GM10248 (cell line): ENCODE data around the gene UVRAG.

Experiments
- CTCF ChIA-PET: fragments of 300-600 bp; sonication (Branson Sonifier 250); formaldehyde crosslinking; extraction: SDS; loops from one replicate; lab custom pipeline; 2021; ENCODE audit warnings: antibody characterized with exemption; lab: Yijun Ruan, JAX
- POLR2A ChIA-PET: fragments of 350-650 bp; sonication (Branson Sonifier 250); formaldehyde crosslinking; extraction: SDS; loops from one replicate; lab custom pipeline; 2020; ENCODE audit warnings: antibody characterized with exemption; lab: Yijun Ruan, JAX
- DNase-seq: peaks from one replicate; pipeline ENCODE4 v3.0.0; 2012; ENCODE audit errors: extremely low spot score
- TF ChIP-seq, protein P1 (sequence below): IDR thresholded peaks from 2 replicates; pipeline ENCODE4 v1.5.1; 2012; ENCODE audit warnings: mild to moderate bottlenecking, low read depth; ENCODE audit errors: extremely low read depth, missing control alignments, control extremely low read depth

The UVRAG gene

GRCh38 chr11:75781831-75782230 is 33.2 kb upstream of the UVRAG start:
- DNase-seq = no peak
- CTCF ChIA-PET = interaction anchor here (1.8 to 2.0 kb wide), 2 partner anchors 10 to 21 kb away, joined by 8 read pairs; no protein-coding TSS in a partner anchor
- POLR2A ChIA-PET = no interaction called here
- TF ChIP-seq, protein P1, sequence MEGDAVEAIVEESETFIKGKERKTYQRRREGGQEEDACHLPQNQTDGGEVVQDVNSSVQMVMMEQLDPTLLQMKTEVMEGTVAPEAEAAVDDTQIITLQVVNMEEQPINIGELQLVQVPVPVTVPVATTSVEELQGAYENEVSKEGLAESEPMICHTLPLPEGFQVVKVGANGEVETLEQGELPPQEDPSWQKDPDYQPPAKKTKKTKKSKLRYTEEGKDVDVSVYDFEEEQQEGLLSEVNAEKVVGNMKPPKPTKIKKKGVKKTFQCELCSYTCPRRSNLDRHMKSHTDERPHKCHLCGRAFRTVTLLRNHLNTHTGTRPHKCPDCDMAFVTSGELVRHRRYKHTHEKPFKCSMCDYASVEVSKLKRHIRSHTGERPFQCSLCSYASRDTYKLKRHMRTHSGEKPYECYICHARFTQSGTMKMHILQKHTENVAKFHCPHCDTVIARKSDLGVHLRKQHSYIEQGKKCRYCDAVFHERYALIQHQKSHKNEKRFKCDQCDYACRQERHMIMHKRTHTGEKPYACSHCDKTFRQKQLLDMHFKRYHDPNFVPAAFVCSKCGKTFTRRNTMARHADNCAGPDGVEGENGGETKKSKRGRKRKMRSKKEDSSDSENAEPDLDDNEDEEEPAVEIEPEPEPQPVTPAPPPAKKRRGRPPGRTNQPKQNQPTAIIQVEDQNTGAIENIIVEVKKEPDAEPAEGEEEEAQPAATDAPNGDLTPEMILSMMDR = no peak

GRCh38 chr11:75782540-75783263 is 32.3 kb upstream of the UVRAG start:
- CTCF ChIA-PET = interaction anchor here (1.4 to 2.0 kb wide), 2 partner anchors 9 to 20 kb away, joined by 3 to 8 read pairs; no protein-coding TSS in a partner anchor
- POLR2A ChIA-PET = no interaction called here
- DNase-seq = no peak
- TF ChIP-seq, protein P1 = no peak

- POLR2A ChIA-PET = no interaction called here
- CTCF ChIA-PET = interaction anchor here (0.7 to 1.4 kb wide), 2 partner anchors 19 to 369 kb away, joined by 3 read pairs; no protein-coding TSS in a partner anchor
Observed at GRCh38 chr11:75783416-75784084, 31.5 kb upstream of the UVRAG start.

DNA sequence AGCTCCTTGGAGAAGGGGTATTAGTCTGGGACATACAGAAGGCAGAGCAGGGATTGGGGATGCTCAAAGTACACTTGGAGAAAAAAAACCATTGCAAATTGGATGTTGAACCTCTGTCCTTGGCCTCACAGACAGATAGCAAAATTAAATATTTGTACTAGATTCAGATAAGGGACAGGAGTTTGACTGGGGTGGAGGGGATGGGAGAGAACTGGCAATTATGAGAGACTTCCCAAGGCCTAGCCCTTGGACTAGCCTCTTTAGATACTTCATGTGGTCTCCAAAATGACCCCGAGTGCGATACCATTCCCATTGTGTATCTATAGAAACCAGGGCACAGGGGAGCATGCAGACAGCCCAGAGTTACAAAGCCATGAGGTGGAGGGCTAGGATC is 30.9 kb upstream of the UVRAG start:
- ChIA-PET CTCF (interaction anchor here (1.4 kb wide), 1 partner anchor 18 kb away, joined by 3 read pairs; no protein-coding TSS in a partner anchor), POLR2A (no interaction called here)
- TF ChIP-seq, protein P1 = no peak
- DNase-seq = no peak

More at GRCh38 chr11:75783416-75784084, 31.5 kb upstream of the UVRAG start:
- TF ChIP-seq, protein P1 = no peak
- DNase-seq = no peak

GRCh38 chr11:75784506-75784905 is 30.5 kb upstream of the UVRAG start:
- POLR2A ChIA-PET = no interaction called here
- TF ChIP-seq, protein P1 = no peak
- no peak for DNase-seq
- CTCF ChIA-PET = interaction anchor here (1.2 to 10.9 kb wide), 5 partner anchors 8 to 25 kb away, joined by 3 to 85 read pairs (median 3); no protein-coding TSS in a partner anchor

- DNase-seq = no peak
- ChIA-PET POLR2A (no interaction called here), CTCF (interaction anchor here (1.2 to 10.9 kb wide), 5 partner anchors 9 to 25 kb away, joined by 3 to 85 read pairs (median 4); no protein-coding TSS in a partner anchor)
- TF ChIP-seq, protein P1 = no peak
Observed at GRCh38 chr11:75785187-75785586, 29.8 kb upstream of the UVRAG start.
